RWPE2 (cell line): Measurements from ENCODE around the gene HTT.

Source experiments
- ATAC-seq: fragments of 200-7000 bp; cut with Tn5 transposase; 3 replicates; pipeline ENCODE4 v1.9.1; 2021; ENCODE audit warnings: low read depth
- DNase-seq: peaks from one replicate; pipeline ENCODE4 v3.0.0-alpha.2; 2020; ENCODE audit warnings: low spot score
- H3K27ac ChIP-seq: fragments of 450-650 bp; 2 replicates; pipeline ENCODE4 v1.5.1; 2017; ENCODE audit warnings: mild to moderate bottlenecking; ENCODE audit not compliant: poor library complexity, severe bottlenecking
- H3K27me3 ChIP-seq: fragments of 250-450 bp; sonication (Bioruptor Pico); 2 replicates; pipeline ENCODE4 v1.5.1; 2021; ENCODE audit warnings: mild to moderate bottlenecking, moderate library complexity; ENCODE audit not compliant: insufficient read depth, poor library complexity, severe bottlenecking
- H3K36me3 ChIP-seq: fragments of 250-450 bp; sonication (Bioruptor Pico); 2 replicates; pipeline ENCODE4 v1.5.1; 2020; ENCODE audit warnings: low read depth, mild to moderate bottlenecking, moderate library complexity
- H3K4me1 ChIP-seq: fragments of 250-450 bp; sonication (Bioruptor Pico); 2 replicates; pipeline ENCODE4 v1.5.1; 2021; ENCODE audit warnings: mild to moderate bottlenecking, moderate library complexity; ENCODE audit not compliant: insufficient read depth, poor library complexity, severe bottlenecking
- H3K4me3 ChIP-seq: fragments of 250-450 bp; sonication (Bioruptor Pico); 2 replicates; pipeline ENCODE4 v1.5.1; 2021; ENCODE audit warnings: mild to moderate bottlenecking, moderate library complexity; ENCODE audit not compliant: severe bottlenecking
- H3K9me3 ChIP-seq: fragments of 250-450 bp; sonication (Bioruptor Pico); 2 replicates; pipeline ENCODE4 v1.5.1; 2021; ENCODE audit warnings: mild to moderate bottlenecking, moderate library complexity; ENCODE audit not compliant: severe bottlenecking
- CTCF ChIP-seq: fragments of 450-650 bp; IDR thresholded peaks from one replicate; pipeline ENCODE4 v1.5.1; 2017; ENCODE audit warnings: mild to moderate bottlenecking, moderate library complexity; ENCODE audit not compliant: poor library complexity, severe bottlenecking

Gene HTT

DNA sequence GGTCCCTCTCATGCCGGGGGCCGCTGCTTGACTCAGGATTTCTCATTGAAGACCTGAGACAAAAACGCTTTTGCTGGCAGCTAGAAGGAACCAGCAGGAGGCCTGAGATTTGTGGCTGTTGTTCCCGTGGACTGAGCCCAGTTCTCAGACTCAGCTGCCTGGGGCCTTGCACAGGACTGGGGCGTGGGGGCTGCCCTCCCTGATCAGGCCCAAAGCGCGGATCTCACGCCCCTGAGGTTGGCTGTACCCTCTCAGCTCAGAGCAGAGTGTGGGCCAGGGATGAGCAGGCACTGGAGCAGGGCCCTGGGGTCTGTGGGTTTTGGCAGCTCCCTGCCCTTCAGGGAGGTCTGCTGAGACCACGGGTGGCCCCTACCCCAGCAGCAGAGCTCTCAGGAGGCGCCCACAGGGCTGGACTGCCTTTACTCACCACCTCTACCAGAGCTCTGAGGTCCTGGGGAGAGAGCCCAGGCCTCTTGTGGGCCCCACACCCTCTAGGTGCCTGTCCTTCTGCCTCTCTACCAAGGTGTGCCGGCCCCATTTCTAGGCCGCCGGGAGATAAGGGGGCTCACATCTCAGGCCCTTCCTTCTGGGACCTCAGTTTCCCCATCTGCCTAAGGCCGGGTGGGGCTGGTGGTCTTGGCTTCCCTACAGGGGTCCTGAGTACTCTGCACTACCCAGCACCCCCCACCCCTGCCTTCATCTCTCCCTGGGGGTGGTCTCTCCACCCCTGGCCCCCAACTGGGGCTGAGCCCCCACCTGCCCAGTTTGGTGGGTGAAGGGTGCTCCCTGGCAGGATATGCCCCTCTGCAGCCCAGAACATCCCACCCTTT is 180.0 kb downstream of the HTT start:
- Histone ChIP-seq H3K27ac (no peak overlapping the region), H3K4me3 (no peak overlapping the region)

DNA sequence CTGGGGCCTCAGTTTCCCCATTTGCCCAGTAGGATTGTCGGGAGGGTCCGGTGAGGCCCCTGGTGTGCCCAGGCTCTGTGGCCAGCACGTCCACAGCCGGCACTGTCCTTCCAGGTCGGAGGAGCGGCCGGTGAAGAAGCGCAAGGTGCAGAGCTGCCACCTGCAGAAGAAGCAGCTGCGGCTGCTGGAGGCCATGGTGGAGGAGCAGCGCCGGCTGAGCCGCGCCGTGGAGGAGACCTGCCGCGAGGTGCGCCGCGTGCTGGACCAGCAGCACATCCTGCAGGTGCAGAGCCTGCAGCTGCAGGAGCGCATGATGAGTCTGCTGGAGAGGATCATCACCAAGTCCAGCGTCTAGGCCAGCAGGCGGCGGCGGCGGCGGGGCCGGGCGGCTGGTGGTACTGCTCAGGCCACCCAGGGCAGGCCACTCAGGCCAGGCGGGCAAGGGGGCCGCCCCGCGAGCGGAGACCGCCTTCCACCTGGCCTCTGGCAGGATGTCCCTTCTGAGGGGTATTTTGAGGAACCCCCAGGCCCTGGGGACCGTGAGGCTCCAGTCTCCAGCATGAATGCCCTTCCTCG is 181.2 kb downstream of the HTT start:
- ATAC-seq (no peak), DNase-seq (peak; percentile 48)
- Histone ChIP-seq H3K27ac (no peak overlapping the region), H3K4me1 (no peaks in the 10 kb centered on the region), H3K9me3 (no peaks in the 10 kb centered on the region), H3K36me3 (no peaks in the 10 kb centered on the region), H3K27me3 (no peaks in the 10 kb centered on the region), H3K4me3 (no peak overlapping the region)
- no peak for TF ChIP-seq CTCF

More for the DNA sequence above, 180.0 kb downstream of the HTT start:
- TF ChIP-seq CTCF: no peak
- ATAC-seq (no peak), DNase-seq (peak; percentile 46)
- Histone ChIP-seq H3K9me3 (no peaks in the 10 kb centered on the region), H3K27me3 (no peaks in the 10 kb centered on the region), H3K36me3 (no peaks in the 10 kb centered on the region), H3K4me1 (no peaks in the 10 kb centered on the region)

GRCh38 chr4:3256230-3257102 is 182.0 kb downstream of the HTT start:
- peak; percentile 48 for DNase-seq
- H3K36me3 ChIP-seq: no peaks in the 10 kb centered on the region
- no peaks in the 10 kb centered on the region for H3K27me3 ChIP-seq
- no peaks in the 10 kb centered on the region for H3K9me3 ChIP-seq
- TF ChIP-seq CTCF: no peak
- H3K4me1 ChIP-seq: no peaks in the 10 kb centered on the region
- H3K4me3 ChIP-seq: no peak overlapping the region
- no peak for ATAC-seq
- no peak overlapping the region for H3K27ac ChIP-seq

DNA sequence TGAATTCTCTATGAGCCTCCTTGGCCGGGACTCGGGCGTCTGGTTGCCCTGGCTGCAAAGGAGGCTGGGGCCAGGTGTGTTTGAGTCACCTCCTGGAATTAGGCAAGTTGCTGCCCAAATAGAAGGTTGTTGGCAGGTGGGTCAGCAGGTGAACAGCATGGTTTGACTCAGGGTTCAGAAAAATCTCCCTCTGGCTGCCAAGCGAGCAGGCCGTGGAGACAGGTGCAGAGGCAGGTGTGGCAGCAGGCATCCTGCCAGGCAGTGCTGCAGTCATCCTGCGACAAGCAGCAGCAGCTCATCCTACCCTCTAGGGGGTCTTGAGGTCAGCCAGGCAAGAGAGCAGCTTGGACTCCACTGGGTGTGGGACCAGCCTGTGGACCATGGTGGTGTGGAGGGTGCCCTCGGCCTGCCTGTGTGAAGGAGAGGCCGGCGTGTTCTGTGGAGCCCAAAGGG is 182.6 kb downstream of the HTT start:
- ATAC-seq: peak; percentile 71
- no peak overlapping the region for H3K4me3 ChIP-seq
- H3K27me3 ChIP-seq: no peaks in the 10 kb centered on the region
- H3K27ac ChIP-seq: no peak overlapping the region
- peak; percentile 70 for DNase-seq
- no peaks in the 10 kb centered on the region for H3K4me1 ChIP-seq
- H3K36me3 ChIP-seq: no peaks in the 10 kb centered on the region
- H3K9me3 ChIP-seq: no peaks in the 10 kb centered on the region
- TF ChIP-seq CTCF: no peak
